ENCODE results near the gene POU2AF1. TPM values are rescaled to one million over a fixed set of nuclear protein-coding genes. Genes with fewer than 3 reads are reported as not detected.

The POU2AF1 gene
- total and polyA plus RNA-seq, 4 donors, result 0.21 to 2.0 (median 0.83) TPM

DNA sequence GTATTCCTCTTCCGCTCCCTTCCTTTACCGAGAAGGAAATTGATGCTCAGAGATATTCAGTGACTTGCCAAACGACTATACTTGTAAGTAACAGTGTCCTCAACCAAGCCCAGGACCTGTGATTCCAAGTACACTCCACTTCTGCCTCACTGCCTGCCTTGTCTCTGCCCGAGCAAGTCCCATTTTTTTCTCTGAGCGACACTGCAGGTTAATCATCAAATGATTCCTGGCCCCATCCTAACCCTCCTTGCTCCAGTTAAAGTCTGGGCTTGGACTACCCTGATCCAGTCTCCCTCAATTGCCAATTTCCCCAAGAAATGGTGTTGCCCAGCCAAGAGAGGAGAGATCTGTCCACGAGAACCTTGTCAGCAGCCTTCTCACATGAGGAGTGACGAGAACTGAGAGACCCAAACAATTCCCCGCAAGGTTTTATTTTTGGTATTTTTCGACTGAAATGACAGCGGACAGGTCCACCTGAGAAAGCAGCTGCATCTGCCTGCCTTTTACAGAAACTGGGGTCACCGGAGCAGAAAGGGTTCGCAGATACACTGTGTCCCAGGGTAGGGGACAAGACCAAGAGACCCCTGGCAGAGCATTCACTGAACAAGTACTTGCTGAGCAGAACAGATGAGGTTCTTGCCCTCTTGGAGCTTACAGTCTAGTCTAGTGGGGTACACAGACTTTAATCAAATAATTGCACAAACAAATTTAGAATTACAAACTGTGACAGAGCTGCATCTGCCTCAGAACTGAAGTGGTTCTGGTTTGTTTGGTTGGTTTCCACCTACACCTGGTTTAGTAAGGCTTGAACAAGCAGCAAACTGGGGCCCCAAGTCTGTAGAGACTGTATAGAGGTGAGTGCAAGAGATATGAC lies 11.4 kb downstream of the POU2AF1 start:
- Histone ChIP-seq H3K4me3 (ENCODE audit: low read depth in 1 of 3, low read length in 3 of 3) (no peak overlapping the region), H3K9me3 (ENCODE audit: control insufficient read depth in 4 of 4, low read length in 3 of 4) (no peaks in the 10 kb centered on the region), H3K9ac (ENCODE audit: low read depth in 1 of 2, low read length in 2 of 2) (no peak overlapping the region), H3K4me1 (ENCODE audit: control insufficient read depth in 4 of 4, insufficient read depth in 4 of 4, low read length in 3 of 4) (peaks cover 0 to 12% (median 3%) of the 10 kb centered on the region in 4 donors), H3K36me3 (ENCODE audit: control insufficient read depth in 4 of 4, insufficient read depth in 3 of 4, low read depth in 1 of 4, low read length in 3 of 4) (no peaks in the 10 kb centered on the region), H3K27me3 (ENCODE audit: control insufficient read depth in 4 of 4, insufficient read depth in 4 of 4, low read length in 3 of 4) (no peaks in the 10 kb centered on the region), H3K27ac (ENCODE audit: low read depth in 1 of 2, low read length in 2 of 2) (no peak overlapping the region)
- TF ChIP-seq GABPA (IDR thresholded peaks at IDR 0.05 in 1 of 2, conservative IDR thresholded peaks at IDR 0.05 in 1 of 2) (no peak), HNF4G (IDR thresholded peaks at IDR 0.05) (no peak), RXRA (IDR thresholded peaks at IDR 0.05) (no peak), SP1 (IDR thresholded peaks at IDR 0.05) (no peak), RAD21 (IDR thresholded peaks at IDR 0.05) (no peak)
- TF ChIP-seq, protein P1, sequence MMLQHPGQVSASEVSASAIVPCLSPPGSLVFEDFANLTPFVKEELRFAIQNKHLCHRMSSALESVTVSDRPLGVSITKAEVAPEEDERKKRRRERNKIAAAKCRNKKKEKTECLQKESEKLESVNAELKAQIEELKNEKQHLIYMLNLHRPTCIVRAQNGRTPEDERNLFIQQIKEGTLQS (IDR thresholded peaks at IDR 0.05), result no peak
- TF ChIP-seq, protein P2, sequence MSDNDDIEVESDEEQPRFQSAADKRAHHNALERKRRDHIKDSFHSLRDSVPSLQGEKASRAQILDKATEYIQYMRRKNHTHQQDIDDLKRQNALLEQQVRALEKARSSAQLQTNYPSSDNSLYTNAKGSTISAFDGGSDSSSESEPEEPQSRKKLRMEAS (IDR thresholded peaks at IDR 0.05), result no peak
- TF ChIP-seq, protein P3, sequence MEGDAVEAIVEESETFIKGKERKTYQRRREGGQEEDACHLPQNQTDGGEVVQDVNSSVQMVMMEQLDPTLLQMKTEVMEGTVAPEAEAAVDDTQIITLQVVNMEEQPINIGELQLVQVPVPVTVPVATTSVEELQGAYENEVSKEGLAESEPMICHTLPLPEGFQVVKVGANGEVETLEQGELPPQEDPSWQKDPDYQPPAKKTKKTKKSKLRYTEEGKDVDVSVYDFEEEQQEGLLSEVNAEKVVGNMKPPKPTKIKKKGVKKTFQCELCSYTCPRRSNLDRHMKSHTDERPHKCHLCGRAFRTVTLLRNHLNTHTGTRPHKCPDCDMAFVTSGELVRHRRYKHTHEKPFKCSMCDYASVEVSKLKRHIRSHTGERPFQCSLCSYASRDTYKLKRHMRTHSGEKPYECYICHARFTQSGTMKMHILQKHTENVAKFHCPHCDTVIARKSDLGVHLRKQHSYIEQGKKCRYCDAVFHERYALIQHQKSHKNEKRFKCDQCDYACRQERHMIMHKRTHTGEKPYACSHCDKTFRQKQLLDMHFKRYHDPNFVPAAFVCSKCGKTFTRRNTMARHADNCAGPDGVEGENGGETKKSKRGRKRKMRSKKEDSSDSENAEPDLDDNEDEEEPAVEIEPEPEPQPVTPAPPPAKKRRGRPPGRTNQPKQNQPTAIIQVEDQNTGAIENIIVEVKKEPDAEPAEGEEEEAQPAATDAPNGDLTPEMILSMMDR (IDR thresholded peaks at IDR 0.05; ENCODE audit: low read depth, low read length, missing input control), result no peak
- TF ChIP-seq, protein P4, sequence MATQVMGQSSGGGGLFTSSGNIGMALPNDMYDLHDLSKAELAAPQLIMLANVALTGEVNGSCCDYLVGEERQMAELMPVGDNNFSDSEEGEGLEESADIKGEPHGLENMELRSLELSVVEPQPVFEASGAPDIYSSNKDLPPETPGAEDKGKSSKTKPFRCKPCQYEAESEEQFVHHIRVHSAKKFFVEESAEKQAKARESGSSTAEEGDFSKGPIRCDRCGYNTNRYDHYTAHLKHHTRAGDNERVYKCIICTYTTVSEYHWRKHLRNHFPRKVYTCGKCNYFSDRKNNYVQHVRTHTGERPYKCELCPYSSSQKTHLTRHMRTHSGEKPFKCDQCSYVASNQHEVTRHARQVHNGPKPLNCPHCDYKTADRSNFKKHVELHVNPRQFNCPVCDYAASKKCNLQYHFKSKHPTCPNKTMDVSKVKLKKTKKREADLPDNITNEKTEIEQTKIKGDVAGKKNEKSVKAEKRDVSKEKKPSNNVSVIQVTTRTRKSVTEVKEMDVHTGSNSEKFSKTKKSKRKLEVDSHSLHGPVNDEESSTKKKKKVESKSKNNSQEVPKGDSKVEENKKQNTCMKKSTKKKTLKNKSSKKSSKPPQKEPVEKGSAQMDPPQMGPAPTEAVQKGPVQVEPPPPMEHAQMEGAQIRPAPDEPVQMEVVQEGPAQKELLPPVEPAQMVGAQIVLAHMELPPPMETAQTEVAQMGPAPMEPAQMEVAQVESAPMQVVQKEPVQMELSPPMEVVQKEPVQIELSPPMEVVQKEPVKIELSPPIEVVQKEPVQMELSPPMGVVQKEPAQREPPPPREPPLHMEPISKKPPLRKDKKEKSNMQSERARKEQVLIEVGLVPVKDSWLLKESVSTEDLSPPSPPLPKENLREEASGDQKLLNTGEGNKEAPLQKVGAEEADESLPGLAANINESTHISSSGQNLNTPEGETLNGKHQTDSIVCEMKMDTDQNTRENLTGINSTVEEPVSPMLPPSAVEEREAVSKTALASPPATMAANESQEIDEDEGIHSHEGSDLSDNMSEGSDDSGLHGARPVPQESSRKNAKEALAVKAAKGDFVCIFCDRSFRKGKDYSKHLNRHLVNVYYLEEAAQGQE (IDR thresholded peaks at IDR 0.05), result no peak
- no peak for DNase-seq (ENCODE audit: low spot score)
- WGBS, result 93% methylated on average over 12 of the region's 12 CpGs

DNA sequence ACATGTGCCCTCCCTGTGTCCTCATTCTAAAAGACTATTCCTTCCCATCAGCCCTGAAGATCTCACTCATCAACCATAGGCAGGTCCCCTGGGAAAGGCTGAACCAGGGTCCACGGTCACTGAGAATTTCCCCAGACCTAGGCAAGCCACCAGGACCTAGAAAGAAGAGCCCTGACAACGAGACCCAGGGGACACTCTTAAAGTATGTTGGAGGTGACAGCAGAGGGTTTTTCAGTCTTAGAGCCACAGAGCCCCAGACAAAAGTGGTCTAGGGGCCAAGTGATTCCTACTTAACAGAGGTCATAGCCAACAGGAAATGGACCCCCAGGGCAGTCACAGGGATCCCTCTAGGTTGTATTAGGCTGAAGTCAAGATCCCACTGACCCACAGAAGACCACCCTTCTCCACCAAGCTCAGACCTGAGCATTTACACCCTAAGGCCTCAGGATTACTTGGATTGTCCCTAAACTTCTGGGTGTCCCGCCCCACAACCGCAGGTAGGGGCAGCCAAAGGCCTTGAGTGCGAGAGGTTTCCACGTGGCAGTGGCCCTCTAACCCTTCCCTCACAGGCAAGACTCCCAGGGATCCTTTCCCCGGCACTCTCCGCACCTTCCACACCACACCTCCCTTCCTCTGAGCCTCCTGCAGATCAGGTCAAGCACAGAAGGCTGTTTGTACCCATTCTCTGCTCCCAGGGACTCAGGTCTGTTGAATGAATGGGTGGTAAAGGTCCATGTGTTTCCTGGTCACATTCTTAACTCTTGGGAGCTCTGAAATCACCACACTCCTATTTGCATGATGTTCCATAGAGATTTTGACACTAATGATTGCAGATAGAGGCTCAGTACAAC lies 12.3 kb downstream of the POU2AF1 start:
- no peak overlapping the region for H3K27ac ChIP-seq (ENCODE audit: low read depth in 1 of 2, low read length in 2 of 2)
- H3K36me3 ChIP-seq (ENCODE audit: control insufficient read depth in 4 of 4, insufficient read depth in 3 of 4, low read depth in 1 of 4, low read length in 3 of 4), result no peaks in the 10 kb centered on the region
- TF ChIP-seq, protein P3 (IDR thresholded peaks at IDR 0.05; ENCODE audit: low read depth, low read length, missing input control), result no peak
- no peak for TF ChIP-seq HNF4G (IDR thresholded peaks at IDR 0.05)
- TF ChIP-seq SP1 (IDR thresholded peaks at IDR 0.05), result no peak
- TF ChIP-seq, protein P5, sequence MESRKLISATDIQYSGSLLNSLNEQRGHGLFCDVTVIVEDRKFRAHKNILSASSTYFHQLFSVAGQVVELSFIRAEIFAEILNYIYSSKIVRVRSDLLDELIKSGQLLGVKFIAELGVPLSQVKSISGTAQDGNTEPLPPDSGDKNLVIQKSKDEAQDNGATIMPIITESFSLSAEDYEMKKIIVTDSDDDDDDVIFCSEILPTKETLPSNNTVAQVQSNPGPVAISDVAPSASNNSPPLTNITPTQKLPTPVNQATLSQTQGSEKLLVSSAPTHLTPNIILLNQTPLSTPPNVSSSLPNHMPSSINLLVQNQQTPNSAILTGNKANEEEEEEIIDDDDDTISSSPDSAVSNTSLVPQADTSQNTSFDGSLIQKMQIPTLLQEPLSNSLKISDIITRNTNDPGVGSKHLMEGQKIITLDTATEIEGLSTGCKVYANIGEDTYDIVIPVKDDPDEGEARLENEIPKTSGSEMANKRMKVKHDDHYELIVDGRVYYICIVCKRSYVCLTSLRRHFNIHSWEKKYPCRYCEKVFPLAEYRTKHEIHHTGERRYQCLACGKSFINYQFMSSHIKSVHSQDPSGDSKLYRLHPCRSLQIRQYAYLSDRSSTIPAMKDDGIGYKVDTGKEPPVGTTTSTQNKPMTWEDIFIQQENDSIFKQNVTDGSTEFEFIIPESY (IDR thresholded peaks at IDR 0.05), result no peak
- WGBS, result 95% methylated on average over 8 of the region's 8 CpGs
- H3K4me1 ChIP-seq (ENCODE audit: control insufficient read depth in 4 of 4, insufficient read depth in 4 of 4, low read length in 3 of 4), result peaks cover 3 to 17% (median 6%) of the 10 kb centered on the region in 4 donors
- H3K9ac ChIP-seq (ENCODE audit: low read depth in 1 of 2, low read length in 2 of 2), result no peak overlapping the region
- H3K4me3 ChIP-seq (ENCODE audit: low read depth in 1 of 3, low read length in 3 of 3), result no peak overlapping the region
- DNase-seq (ENCODE audit: low spot score), result no peak
- H3K27me3 ChIP-seq (ENCODE audit: control insufficient read depth in 4 of 4, insufficient read depth in 4 of 4, low read length in 3 of 4), result no peaks in the 10 kb centered on the region
- no peaks in the 10 kb centered on the region for H3K9me3 ChIP-seq (ENCODE audit: control insufficient read depth in 4 of 4, low read length in 3 of 4)

Data from liver (tissue), 9 donors.